HEK293T (cell line): ENCODE results near the gene SRCIN1.

ENCODE experiments used
- ARNT ChIP-seq: fragments of 450-650 bp; IDR thresholded peaks from 2 replicates; pipeline ENCODE4 v1.6.1; 2017; ENCODE audit warnings: mild to moderate bottlenecking
- BHLHE40 ChIP-seq: fragments of 450-650 bp; IDR thresholded peaks from 2 replicates; pipeline ENCODE4 v1.6.1; 2016; ENCODE audit warnings: mild to moderate bottlenecking, moderate library complexity, borderline replicate concordance
- CTBP1 ChIP-seq: fragments of 450-650 bp; IDR thresholded peaks from 2 replicates; pipeline ENCODE4 v1.6.1; 2016; ENCODE audit warnings: borderline replicate concordance
- FOXA1 ChIP-seq: fragments of 450-650 bp; IDR thresholded peaks from 2 replicates; pipeline ENCODE4 v1.6.1; 2016; ENCODE audit warnings: mild to moderate bottlenecking
- FOXK2 ChIP-seq: fragments of 450-650 bp; IDR thresholded peaks from 2 replicates; pipeline ENCODE4 v1.6.1; 2016; ENCODE audit warnings: mild to moderate bottlenecking
- FOXM1 ChIP-seq: fragments of 450-650 bp; IDR thresholded peaks from 2 replicates; pipeline ENCODE4 v1.6.1; 2017; ENCODE audit warnings: mild to moderate bottlenecking, borderline replicate concordance
- HDGF ChIP-seq: fragments of 450-650 bp; IDR thresholded peaks from 2 replicates; pipeline ENCODE4 v1.6.1; 2017; ENCODE audit warnings: antibody characterized with exemption, borderline replicate concordance
- L3MBTL2 ChIP-seq: fragments of 450-650 bp; conservative IDR thresholded peaks from 2 replicates; pipeline ENCODE4 v1.6.1; 2016; ENCODE audit warnings: mild to moderate bottlenecking
- LEF1 ChIP-seq: fragments of 450-650 bp; IDR thresholded peaks from 2 replicates; pipeline ENCODE4 v1.6.1; 2017; ENCODE audit warnings: mild to moderate bottlenecking, borderline replicate concordance
- SP1 ChIP-seq: fragments of 450-650 bp; IDR thresholded peaks from 2 replicates; pipeline ENCODE4 v1.6.1; 2017
- SUZ12 ChIP-seq: fragments of 450-650 bp; IDR thresholded peaks from 2 replicates; pipeline ENCODE4 v1.6.1; 2016; ENCODE audit warnings: mild to moderate bottlenecking
- TF ChIP-seq, protein P1 (sequence below): fragments of 450-650 bp; IDR thresholded peaks from 2 replicates; pipeline ENCODE4 v1.6.1; 2016

- TF ChIP-seq HDGF = no peak
- no peak for TF ChIP-seq SUZ12
- no peak for TF ChIP-seq ARNT
- TF ChIP-seq SP1 = no peak
- TF ChIP-seq FOXM1 = no peak
- no peak for TF ChIP-seq FOXK2
- no peak for TF ChIP-seq LEF1
- no peak for TF ChIP-seq BHLHE40
- TF ChIP-seq L3MBTL2 = no peak
- TF ChIP-seq FOXA1 = no peak
- TF ChIP-seq CTBP1 = no peak
- TF ChIP-seq, protein P1, sequence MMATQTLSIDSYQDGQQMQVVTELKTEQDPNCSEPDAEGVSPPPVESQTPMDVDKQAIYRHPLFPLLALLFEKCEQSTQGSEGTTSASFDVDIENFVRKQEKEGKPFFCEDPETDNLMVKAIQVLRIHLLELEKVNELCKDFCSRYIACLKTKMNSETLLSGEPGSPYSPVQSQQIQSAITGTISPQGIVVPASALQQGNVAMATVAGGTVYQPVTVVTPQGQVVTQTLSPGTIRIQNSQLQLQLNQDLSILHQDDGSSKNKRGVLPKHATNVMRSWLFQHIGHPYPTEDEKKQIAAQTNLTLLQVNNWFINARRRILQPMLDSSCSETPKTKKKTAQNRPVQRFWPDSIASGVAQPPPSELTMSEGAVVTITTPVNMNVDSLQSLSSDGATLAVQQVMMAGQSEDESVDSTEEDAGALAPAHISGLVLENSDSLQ = no peak
Measured at GRCh38 chr17:38632334-38632733, 26.6 kb upstream of the SRCIN1 start.
